Epithelial cell of esophagus (primary cell): ENCODE results near the gene QKI.

Experiments
- DNase-seq: peaks from one replicate; pipeline ENCODE4 v3.0.0; 2010; ENCODE audit warnings: low read depth
- H3K4me3 ChIP-seq: 2 replicates; pipeline ENCODE4 v1.5.1; 2011; ENCODE audit warnings: mild to moderate bottlenecking, low read length, control low read depth
- CTCF ChIP-seq: IDR thresholded peaks from 2 replicates; pipeline ENCODE4 v1.5.1; 2011; ENCODE audit warnings: low read depth, mild to moderate bottlenecking, low read length, control low read depth, inconsistent platforms; ENCODE audit not compliant: insufficient read depth; ENCODE audit errors: missing control alignments

Gene QKI

DNA sequence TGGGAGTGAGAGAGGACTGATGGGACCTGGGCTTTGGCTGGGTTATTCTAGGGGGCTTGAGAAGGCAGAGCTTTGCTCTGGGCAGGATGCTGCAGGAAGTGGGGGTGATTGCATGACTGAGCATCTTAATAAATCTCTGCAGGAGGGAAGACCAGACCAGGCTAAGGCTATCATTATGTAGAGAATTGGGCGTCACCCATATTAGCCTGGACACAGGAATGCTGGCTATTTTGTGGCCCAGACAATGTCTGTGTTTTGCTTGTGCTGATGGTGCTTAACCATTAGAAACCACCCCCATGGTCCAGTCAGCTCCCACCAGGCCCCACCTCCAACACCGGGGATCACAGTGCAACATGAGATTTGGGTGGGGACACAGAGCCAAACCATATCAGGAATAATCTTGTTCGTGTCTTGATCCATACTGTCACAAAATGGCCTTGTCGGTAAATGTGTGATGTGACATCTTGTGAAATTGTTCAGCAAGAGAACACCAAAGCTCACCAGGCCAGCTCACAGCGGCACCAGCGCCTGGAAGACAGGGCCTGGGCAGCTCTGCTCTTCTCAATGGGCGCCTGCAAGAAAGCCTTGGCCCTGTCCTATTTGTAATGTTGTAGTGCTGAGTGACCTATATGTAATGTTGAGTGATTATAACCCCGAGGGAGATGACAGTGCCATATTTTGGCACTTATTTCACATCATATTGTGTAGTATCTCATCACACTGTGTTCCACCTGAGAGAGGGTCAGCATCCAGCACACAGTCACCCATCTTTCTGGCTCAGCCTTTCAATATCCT is 211.8 kb downstream of the QKI start:
- TF ChIP-seq CTCF = no peak
- no peak overlapping the region for H3K4me3 ChIP-seq
- DNase-seq = no peak

GRCh38 chr6:163627274-163628062 is 212.9 kb downstream of the QKI start:
- no peak for TF ChIP-seq CTCF
- DNase-seq = no peak
- no peak overlapping the region for H3K4me3 ChIP-seq
